OCI-LY7 (cell line): ENCODE measurements around the gene PCNT.

Experiments used
- CTCF ChIP-seq: fragments of 200-600 bp; sonication (generic); conservative IDR thresholded peaks from 2 replicates; pipeline ENCODE4 v1.5.1; 2014; ENCODE audit warnings: mild to moderate bottlenecking, antibody characterized with exemption, low read length, moderate library complexity, mixed read lengths
- EZH2phosphoT487 ChIP-seq: fragments of 200-600 bp; sonication (generic); IDR thresholded peaks from 2 replicates; pipeline ENCODE4 v1.6.1; 2018; ENCODE audit warnings: low read depth, borderline replicate concordance, mild to moderate bottlenecking, mixed run types, antibody characterized with exemption, low read length, moderate library complexity, mixed read lengths

GRCh38 chr21:46431448-46431847, 107.5 kb downstream of the PCNT start:
- TF ChIP-seq CTCF (no peak), EZH2phosphoT487 (no peak)
